LNCaP clone FGC (cell line): Measurements from ENCODE around the gene PIGH.

ENCODE experiments used
- DNase-seq: peaks from one replicate; pipeline ENCODE4 v3.0.0-alpha.2; 2011; ENCODE audit warnings: low read depth
- H3K4me3 ChIP-seq: 2 replicates; pipeline ENCODE4 v1.5.1; 2011; ENCODE audit warnings: mild to moderate bottlenecking, low read depth, low read length, control low read depth
- CTCF ChIP-seq: IDR thresholded peaks from 2 replicates; pipeline ENCODE4 v1.5.1; 2012; ENCODE audit warnings: mild to moderate bottlenecking; ENCODE audit not compliant: control insufficient read depth, insufficient read depth; ENCODE audit errors: extremely low read depth

PIGH gene

GRCh38 chr14:67570453-67570852, 29.6 kb downstream of the PIGH start:
- no peak for DNase-seq
- H3K4me3 ChIP-seq: no peak overlapping the region
- TF ChIP-seq CTCF: no peak

- no peak for DNase-seq
- TF ChIP-seq CTCF: no peak
- H3K4me3 ChIP-seq: no peak overlapping the region
Observed at GRCh38 chr14:67569651-67570290, 30.3 kb downstream of the PIGH start.

- TF ChIP-seq CTCF: no peak
- H3K4me3 ChIP-seq: no peak overlapping the region
- DNase-seq: no peak
Observed at GRCh38 chr14:67569011-67569650, 30.9 kb downstream of the PIGH start.

GRCh38 chr14:67567654-67568053, 32.4 kb downstream of the PIGH start:
- DNase-seq: no peak
- TF ChIP-seq CTCF: no peak
- H3K4me3 ChIP-seq: no peak overlapping the region

GRCh38 chr14:67566908-67567307, 33.2 kb downstream of the PIGH start:
- no peak for DNase-seq
- no peak for TF ChIP-seq CTCF
- no peak overlapping the region for H3K4me3 ChIP-seq

- no peak overlapping the region for H3K4me3 ChIP-seq
- no peak for TF ChIP-seq CTCF
- no peak for DNase-seq
Observed at GRCh38 chr14:67564236-67564635, 35.8 kb downstream of the PIGH start.

GRCh38 chr14:67562776-67563150, 37.3 kb downstream of the PIGH start:
- no peak overlapping the region for H3K4me3 ChIP-seq
- no peak for DNase-seq
- TF ChIP-seq CTCF: no peak
